Gastrocnemius medialis (tissue), 4 donors: Measurements from ENCODE around the gene SZT2.

Source experiments
- CTCF ChIP-seq, 5 experiments: fragments of 450-650 bp in 3 of 5; fragments of 200-600 bp in 2 of 5; sonication (generic) in 2 of 5; IDR thresholded peaks in 4 of 5; conservative IDR thresholded peaks in 1 of 5; 1 replicate in 4 of 5; 2 replicates in 1 of 5; pipeline ENCODE4 v1.5.1; 2016 to 2019; ENCODE audit warnings: antibody characterized with exemption in 5 of 5, mild to moderate bottlenecking in 3 of 5, moderate library complexity in 3 of 5
- POLR2A ChIP-seq, 2 donors: fragments of 450-650 bp; IDR thresholded peaks; one replicate each; pipeline ENCODE4 v1.6.1; 2017; ENCODE audit warnings: antibody characterized with exemption in 2 of 2, mild to moderate bottlenecking in 2 of 2, moderate library complexity in 2 of 2

GRCh38 chr1:43493661-43494450 is 104.2 kb downstream of the SZT2 start:
- no peak for TF ChIP-seq POLR2A (IDR thresholded peaks at IDR 0.05)
- TF ChIP-seq CTCF (IDR thresholded peaks at IDR 0.05 in 4 of 5, conservative IDR thresholded peaks at IDR 0.05 in 1 of 5): no peak
